Hypothalamus (tissue), 51 donors: ENCODE data around the gene SNX21.

Experiments
- DNase-seq, 51 donors: peaks; one replicate each; lab custom pipeline; 2025; lab: John Stamatoyannopoulos, UW

Gene SNX21

DNA sequence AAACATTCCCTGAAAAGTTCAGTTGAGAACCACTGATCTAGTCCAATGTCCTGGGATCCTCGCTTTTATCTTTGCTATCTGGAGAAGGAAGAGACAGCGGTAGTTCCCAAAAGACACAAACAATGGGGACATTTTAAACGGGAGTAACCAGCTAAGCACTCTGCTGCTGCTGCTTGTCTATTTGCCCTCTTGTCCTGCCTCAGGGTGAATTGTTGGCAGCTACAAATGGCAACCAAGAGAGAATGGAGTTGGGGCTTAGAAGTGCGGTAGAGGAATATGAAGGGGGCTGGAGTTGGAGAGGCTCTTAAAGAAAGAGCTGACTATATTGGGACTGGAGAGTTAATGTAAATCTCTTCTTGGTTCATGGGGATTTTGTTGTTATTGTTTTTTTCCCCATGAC, 41.0 kb downstream of the SNX21 start:
- DNase-seq = no peak

DNA sequence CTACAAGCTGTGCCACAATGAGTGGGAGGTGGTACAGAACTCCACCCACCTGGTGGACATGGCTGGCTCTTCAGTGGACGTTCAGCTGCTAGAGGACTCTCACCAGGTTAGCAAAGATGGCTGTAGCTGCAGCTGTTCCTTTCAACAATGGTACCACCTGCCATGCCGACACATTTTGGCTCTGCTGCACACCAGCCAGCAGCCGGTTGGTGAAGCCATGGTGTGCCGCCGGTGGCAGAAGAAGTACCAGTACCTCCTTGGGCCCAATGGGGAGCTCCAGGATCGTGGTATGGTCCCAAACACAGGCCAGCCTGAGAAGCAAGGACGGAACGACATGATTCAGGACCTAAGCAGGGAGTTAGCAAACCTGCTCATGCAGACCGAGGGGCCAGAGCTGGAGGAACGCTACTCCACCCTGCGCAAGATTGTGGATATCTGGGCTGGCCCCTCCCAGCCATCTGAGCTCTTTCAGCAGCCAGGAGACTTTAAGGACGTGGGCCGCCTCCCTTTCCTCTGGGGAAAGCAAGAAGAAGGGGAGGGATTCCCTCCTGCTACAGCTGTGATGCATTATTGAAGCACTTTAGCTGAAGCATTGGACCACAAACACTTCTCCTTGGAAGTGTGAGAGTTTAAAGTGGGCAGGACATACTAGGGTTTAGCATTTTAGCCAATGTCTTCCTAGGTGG, 44.6 kb downstream of the SNX21 start:
- DNase-seq = no peak

GRCh38 chr20:45880988-45881788, 47.6 kb downstream of the SNX21 start, which contains the start of gene ZSWIM1:
Gene ZSWIM1 (plus strand): TSS chr20:45881227. CDS start chr20:45882593, 1,366 bp downstream.
- peak; percentile 66 to 99 (median 96) for DNase-seq

GRCh38 chr20:45882469-45883099, 49.0 kb downstream of the SNX21 start:
- no peak for DNase-seq

GRCh38 chr20:45883100-45883469, 49.5 kb downstream of the SNX21 start:
- no peak for DNase-seq

DNA sequence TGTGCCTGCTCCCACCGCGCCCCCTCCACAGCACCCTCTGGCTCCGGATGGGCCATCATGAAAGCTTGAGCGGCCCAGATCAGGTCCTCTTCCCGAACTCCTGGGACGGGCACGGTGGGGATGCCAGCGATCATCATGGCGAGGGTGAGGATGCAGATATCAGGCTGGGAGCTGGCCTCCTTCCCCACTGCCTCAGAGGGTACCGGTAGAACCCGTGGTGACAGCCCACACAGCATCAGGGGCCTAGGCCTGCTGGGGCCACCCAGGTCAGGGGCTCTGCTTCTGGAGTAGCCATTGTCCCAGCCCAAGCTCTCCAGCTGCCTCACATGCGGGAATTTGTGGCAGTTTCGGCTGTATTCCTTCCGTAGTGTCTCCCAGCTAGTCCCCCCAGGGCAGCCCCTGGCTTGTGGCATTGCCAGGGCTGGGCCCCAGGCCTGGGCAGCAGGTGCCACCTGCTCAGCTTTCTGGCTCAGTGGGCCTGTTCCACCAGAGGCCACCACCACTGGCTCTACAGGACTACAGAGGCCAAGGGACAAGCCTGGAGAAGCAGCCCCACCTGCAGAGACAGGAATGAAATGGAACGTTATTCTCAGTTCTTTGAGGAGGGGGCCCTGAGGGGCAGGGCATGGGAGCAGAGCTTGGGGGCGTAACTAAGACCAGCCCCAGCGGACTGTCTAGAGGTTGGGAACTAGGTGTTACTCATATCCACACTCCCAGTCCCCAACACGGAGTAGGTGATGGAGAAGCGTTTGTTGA, 53.2 kb downstream of the SNX21 start:
- no peak for DNase-seq

- no peak for DNase-seq
Observed at GRCh38 chr20:45887346-45887715, 53.7 kb downstream of the SNX21 start, which contains the start of gene SPATA25. Gene SPATA25 (minus strand): TSS chr20:45887622. CDS start chr20:45887590, 32 bp downstream.

- DNase-seq = no peak
Observed at GRCh38 chr20:45888681-45889080, 55.1 kb downstream of the SNX21 start.

GRCh38 chr20:45890077-45890984, 56.7 kb downstream of the SNX21 start:
- DNase-seq = peak in 48 of 51 donors; percentile 17 to 80 (median 58)

GRCh38 chr20:45890985-45891983, 57.7 kb downstream of the SNX21 start, which contains the start of the genes CTSA and NEURL2:
Gene CTSA (plus strand): TSS chr20:45891335. CDS start chr20:45891569, 234 bp downstream.
Gene NEURL2 (minus strand): TSS chr20:45891208. CDS start chr20:45890991, 217 bp downstream.
- DNase-seq = peak; percentile 62 to 95 (median 86)

- peak in 1 of 51 donors; percentile 6 for DNase-seq
Observed at GRCh38 chr20:45892049-45892825, 58.6 kb downstream of the SNX21 start.
